OCI-LY1 (cell line): ENCODE results near the gene ZFAND5.

Source experiments
- CTCF ChIP-seq: fragments of 200-600 bp; sonication (generic), shearing (Covaris generic); IDR thresholded peaks from 2 replicates; pipeline ENCODE4 v1.5.1; 2017; ENCODE audit warnings: mild to moderate bottlenecking, antibody characterized with exemption, low read length, moderate library complexity, mixed read lengths
- EZH2 ChIP-seq: fragments of 200-600 bp; sonication (generic), shearing (Covaris generic); IDR thresholded peaks from 2 replicates; pipeline ENCODE4 v1.8.0; 2017; ENCODE audit warnings: borderline replicate concordance, mixed run types, mild to moderate bottlenecking, antibody characterized with exemption, low read length, moderate library complexity, mixed read lengths

DNA sequence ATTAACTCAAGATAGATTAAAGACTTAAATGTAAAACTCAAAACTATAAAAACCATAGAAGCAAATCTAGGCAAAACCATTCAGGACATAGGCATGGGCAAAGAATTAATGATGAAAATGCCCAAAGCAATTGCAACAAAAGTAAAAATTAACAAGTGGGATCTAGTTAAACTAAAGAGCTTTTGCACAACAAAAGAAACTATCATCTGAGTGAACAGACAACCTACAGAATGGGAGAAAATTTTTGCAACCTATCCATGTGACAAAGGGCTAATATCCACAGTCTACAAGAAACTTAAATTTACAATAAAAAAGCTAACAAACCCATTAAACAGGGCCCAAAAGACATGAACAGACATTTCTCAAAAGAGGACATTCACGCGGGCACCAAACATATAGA, 34.4 kb upstream of the ZFAND5 start:
- TF ChIP-seq CTCF (no peak), EZH2 (no peak)
